ENCODE data around the gene PDE4D.
A peak's percentile ranks its signal among the peaks of the same experiment; 100 is the strongest.

PDE4D gene

DNA sequence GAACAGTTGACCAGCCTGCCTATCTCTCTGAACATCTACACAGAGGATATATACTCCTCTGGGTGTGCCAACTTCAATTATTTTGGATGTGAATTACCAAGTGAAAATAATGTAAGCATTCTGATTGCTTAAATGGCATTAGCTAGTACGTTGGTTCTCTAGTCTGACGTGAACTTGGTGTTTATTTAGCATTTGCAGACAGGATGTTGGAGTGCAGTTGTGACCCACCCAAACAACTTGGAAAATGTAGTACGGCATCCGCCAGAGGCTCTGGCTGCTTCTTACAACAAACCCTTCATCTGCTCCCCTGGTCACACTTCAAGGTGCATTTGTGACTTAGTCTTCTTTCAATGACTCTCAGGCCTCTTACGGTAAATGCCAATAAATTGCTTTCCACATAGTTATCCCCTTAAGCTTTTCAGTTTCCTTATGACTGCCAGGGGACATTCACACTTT is 616.6 kb downstream of the PDE4D start:
- no peaks in the 10 kb centered on the region for H3K27me3 ChIP-seq (ENCODE audit: insufficient read depth, poor library complexity, severe bottlenecking)
- no peak overlapping the region for H3K4me3 ChIP-seq (replicated peaks; ENCODE audit: insufficient read depth, low read length)
- TF ChIP-seq, protein P1, sequence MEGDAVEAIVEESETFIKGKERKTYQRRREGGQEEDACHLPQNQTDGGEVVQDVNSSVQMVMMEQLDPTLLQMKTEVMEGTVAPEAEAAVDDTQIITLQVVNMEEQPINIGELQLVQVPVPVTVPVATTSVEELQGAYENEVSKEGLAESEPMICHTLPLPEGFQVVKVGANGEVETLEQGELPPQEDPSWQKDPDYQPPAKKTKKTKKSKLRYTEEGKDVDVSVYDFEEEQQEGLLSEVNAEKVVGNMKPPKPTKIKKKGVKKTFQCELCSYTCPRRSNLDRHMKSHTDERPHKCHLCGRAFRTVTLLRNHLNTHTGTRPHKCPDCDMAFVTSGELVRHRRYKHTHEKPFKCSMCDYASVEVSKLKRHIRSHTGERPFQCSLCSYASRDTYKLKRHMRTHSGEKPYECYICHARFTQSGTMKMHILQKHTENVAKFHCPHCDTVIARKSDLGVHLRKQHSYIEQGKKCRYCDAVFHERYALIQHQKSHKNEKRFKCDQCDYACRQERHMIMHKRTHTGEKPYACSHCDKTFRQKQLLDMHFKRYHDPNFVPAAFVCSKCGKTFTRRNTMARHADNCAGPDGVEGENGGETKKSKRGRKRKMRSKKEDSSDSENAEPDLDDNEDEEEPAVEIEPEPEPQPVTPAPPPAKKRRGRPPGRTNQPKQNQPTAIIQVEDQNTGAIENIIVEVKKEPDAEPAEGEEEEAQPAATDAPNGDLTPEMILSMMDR (IDR thresholded peaks at IDR 0.05; ENCODE audit: insufficient read depth, low read length): no peak
- no peak for TF ChIP-seq GABPA (IDR thresholded peaks at IDR 0.05; ENCODE audit: low read depth)
- TF ChIP-seq SPI1 (IDR thresholded peaks at IDR 0.05; ENCODE audit: borderline replicate concordance, low read depth): no peak
- TF ChIP-seq, protein P2, sequence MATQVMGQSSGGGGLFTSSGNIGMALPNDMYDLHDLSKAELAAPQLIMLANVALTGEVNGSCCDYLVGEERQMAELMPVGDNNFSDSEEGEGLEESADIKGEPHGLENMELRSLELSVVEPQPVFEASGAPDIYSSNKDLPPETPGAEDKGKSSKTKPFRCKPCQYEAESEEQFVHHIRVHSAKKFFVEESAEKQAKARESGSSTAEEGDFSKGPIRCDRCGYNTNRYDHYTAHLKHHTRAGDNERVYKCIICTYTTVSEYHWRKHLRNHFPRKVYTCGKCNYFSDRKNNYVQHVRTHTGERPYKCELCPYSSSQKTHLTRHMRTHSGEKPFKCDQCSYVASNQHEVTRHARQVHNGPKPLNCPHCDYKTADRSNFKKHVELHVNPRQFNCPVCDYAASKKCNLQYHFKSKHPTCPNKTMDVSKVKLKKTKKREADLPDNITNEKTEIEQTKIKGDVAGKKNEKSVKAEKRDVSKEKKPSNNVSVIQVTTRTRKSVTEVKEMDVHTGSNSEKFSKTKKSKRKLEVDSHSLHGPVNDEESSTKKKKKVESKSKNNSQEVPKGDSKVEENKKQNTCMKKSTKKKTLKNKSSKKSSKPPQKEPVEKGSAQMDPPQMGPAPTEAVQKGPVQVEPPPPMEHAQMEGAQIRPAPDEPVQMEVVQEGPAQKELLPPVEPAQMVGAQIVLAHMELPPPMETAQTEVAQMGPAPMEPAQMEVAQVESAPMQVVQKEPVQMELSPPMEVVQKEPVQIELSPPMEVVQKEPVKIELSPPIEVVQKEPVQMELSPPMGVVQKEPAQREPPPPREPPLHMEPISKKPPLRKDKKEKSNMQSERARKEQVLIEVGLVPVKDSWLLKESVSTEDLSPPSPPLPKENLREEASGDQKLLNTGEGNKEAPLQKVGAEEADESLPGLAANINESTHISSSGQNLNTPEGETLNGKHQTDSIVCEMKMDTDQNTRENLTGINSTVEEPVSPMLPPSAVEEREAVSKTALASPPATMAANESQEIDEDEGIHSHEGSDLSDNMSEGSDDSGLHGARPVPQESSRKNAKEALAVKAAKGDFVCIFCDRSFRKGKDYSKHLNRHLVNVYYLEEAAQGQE (IDR thresholded peaks at IDR 0.05; ENCODE audit: insufficient replicate concordance, low read depth): no peak
- TF ChIP-seq POLR2AphosphoS5 (IDR thresholded peaks at IDR 0.05; ENCODE audit: low read depth): no peak
- no peak for DNase-seq (ENCODE audit: low read depth in 1 of 2, low spot score in 1 of 2)
- no peak overlapping the region for H3K27ac ChIP-seq (replicated peaks)

DNA sequence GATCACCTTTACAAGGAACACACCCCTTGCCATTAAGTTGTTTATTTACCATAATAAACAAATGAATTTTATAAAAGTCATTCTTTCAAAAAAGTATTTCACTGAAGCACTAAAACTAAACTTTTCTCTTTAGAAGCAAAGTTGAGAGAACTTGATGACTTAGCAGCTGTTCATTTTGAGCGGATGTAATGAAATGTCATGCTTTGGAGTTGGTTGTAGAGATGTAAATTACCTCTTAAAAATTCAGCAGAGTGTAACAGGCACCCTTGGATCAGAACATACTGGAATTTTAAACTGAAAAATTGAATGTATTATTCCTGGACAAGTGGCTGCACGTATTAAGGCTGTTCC is 617.2 kb downstream of the PDE4D start:
- H3K4me3 ChIP-seq (replicated peaks; ENCODE audit: insufficient read depth, low read length): no peak overlapping the region
- TF ChIP-seq SPI1 (IDR thresholded peaks at IDR 0.05; ENCODE audit: borderline replicate concordance, low read depth) (no peak), POLR2AphosphoS5 (IDR thresholded peaks at IDR 0.05; ENCODE audit: low read depth) (no peak), GABPA (IDR thresholded peaks at IDR 0.05; ENCODE audit: low read depth) (no peak)
- TF ChIP-seq, protein P1 (IDR thresholded peaks at IDR 0.05; ENCODE audit: insufficient read depth, low read length): no peak
- TF ChIP-seq, protein P2 (IDR thresholded peaks at IDR 0.05; ENCODE audit: insufficient replicate concordance, low read depth): no peak
- no peak overlapping the region for H3K27ac ChIP-seq (replicated peaks)
- no peaks in the 10 kb centered on the region for H3K27me3 ChIP-seq (ENCODE audit: insufficient read depth, poor library complexity, severe bottlenecking)
- DNase-seq (ENCODE audit: low read depth in 1 of 2, low spot score in 1 of 2): no peak

DNA sequence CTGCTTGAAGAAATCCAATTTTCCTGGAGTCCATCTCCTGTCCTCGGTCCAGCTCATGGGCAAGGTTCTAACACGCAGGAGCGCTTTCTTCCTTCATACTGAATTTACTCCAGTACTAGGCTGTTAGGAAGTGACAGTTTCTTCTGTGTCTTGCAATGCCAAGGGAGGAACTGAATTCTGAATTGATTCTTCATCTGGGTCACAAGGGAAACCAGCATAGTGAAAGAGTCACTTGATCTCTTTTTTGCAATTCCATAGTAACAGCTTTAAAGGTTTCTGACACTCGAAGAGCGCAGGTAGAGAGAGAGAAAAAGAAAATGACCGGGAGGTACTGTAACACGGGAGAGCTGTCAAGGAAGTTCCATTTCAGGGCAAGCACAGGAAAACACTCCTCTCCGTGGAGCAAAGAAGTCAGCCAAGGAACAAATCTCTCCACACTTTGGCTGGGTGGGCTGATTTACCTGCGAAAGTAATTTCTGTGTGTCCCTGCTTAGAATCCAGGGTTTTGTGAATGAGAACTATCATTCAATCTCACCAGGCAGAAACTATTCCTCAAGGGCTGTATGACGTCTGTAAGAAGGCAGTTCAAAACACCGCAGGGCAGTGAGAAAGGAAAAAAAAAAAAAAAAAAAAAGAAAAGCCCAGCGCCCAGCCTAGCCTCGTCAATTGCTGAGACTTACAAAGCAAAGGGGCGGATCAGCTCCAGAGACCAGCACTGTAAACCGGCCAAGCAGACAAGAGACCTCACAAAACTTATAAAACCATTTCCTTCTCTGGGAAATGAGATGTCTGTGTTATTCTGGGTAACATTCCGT is 617.8 kb downstream of the PDE4D start:
- H3K27ac ChIP-seq (replicated peaks): no peak overlapping the region
- TF ChIP-seq POLR2AphosphoS5 (IDR thresholded peaks at IDR 0.05; ENCODE audit: low read depth) (no peak), SPI1 (IDR thresholded peaks at IDR 0.05; ENCODE audit: borderline replicate concordance, low read depth) (peak; percentile 39; the same call in 1 of the 2 replicates), GABPA (IDR thresholded peaks at IDR 0.05; ENCODE audit: low read depth) (no peak)
- TF ChIP-seq, protein P1 (IDR thresholded peaks at IDR 0.05; ENCODE audit: insufficient read depth, low read length): no peak
- TF ChIP-seq, protein P2 (IDR thresholded peaks at IDR 0.05; ENCODE audit: insufficient replicate concordance, low read depth): no peak
- no peak for DNase-seq (ENCODE audit: low read depth in 1 of 2, low spot score in 1 of 2)
- no peak overlapping the region for H3K4me3 ChIP-seq (replicated peaks; ENCODE audit: insufficient read depth, low read length)
- no peaks in the 10 kb centered on the region for H3K27me3 ChIP-seq (ENCODE audit: insufficient read depth, poor library complexity, severe bottlenecking)
